ENCODE results near the gene KCTD20. TPM values are rescaled to one million over a fixed set of nuclear protein-coding genes. Genes with fewer than 3 reads are reported as not detected.

The KCTD20 gene
- total and polyA plus RNA-seq, 2 experiments from 2014 or later: 7.4 to 25.0 TPM

DNA sequence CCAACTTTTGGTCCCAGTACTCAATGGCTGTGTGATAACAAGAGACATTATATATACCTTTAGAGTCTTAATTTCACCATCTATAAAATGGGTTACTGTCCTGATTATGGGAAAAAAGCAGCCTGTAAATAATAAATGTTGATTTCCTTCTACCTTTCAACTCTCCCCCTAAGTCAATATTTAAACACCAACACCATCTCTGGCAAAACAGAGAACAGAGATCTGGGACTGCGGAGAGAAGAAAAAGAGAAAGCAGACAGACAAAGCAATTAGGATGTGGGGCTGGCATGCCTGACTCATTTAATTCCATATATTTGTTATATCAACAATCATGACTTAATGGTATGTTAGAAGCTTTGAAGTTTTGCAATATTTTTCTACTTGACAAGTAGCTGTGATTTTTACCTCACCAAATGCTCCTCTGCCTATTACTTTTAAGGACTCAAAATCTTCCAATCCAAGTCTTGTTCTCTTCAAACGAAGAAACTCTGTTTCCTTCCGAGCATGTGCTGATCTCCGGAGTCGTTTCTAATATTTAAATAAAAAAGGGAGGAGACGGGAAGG lies 81.2 kb downstream of the KCTD20 start (continued):
- TF ChIP-seq ZNF462 (CRISPR knock-in tag; IDR thresholded peaks at IDR 0.05) (no peak), POLR2AphosphoS5 (IDR thresholded peaks at IDR 0.05; ENCODE audit: low read depth) (no peak), EZH2phosphoT487 (IDR thresholded peaks at IDR 0.05; ENCODE audit: unreplicated experiment) (no peak), NANOG (IDR thresholded peaks at IDR 0.05; ENCODE audit: borderline replicate concordance) (no peak), REST (IDR thresholded peaks at IDR 0.05; ENCODE audit: unreplicated experiment) (no peak), JUNB (IDR thresholded peaks at IDR 0.05; ENCODE audit: unreplicated experiment) (no peak), STAT1 (IDR thresholded peaks at IDR 0.05; ENCODE audit: unreplicated experiment) (no peak), ZNF331 (CRISPR knock-in tag; IDR thresholded peaks at IDR 0.05; ENCODE audit: low read depth) (no peak)
